HUDEP-2 (cell line): ENCODE results near the gene ZNF207.
A peak's percentile ranks its signal among the peaks of the same experiment; 100 is the strongest.
"Not testable (repeated sequence)": the region's sequence is repeated elsewhere in the genome, so short reads cannot be mapped to it uniquely, and the experiment has no call there.

Experiments used
- DNase-seq, 76 experiments: peaks; one replicate each; lab custom pipeline; 2025; ENCODE audit not compliant: unreplicated experiment in 76 of 76; lab: John Stamatoyannopoulos, UW

Gene ZNF207

GRCh38 chr17:32333187-32333586 lies 16.8 kb upstream of the ZNF207 start:
- no peak for DNase-seq

GRCh38 chr17:32335046-32335445 lies 14.9 kb upstream of the ZNF207 start:
- no peak for DNase-seq

DNA sequence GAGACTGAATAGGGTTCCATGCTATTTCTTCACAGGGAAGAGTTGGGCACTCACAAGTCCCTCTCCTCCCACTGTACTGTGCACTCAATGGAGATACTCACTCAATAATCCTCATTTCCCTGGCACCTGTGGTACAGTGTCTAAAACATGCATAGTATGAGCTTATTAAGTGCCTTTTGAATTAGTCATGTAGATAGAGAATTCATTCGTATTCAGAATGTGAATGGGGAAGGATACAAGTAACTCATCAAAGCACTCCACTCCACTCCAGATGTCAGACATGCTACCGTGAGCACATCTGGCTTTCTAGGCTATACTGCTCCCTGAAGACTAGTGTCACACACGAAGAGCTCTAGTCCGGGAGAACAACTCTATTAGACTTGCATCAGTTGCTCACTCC lies 14.3 kb upstream of the ZNF207 start:
- no peak for DNase-seq

DNA sequence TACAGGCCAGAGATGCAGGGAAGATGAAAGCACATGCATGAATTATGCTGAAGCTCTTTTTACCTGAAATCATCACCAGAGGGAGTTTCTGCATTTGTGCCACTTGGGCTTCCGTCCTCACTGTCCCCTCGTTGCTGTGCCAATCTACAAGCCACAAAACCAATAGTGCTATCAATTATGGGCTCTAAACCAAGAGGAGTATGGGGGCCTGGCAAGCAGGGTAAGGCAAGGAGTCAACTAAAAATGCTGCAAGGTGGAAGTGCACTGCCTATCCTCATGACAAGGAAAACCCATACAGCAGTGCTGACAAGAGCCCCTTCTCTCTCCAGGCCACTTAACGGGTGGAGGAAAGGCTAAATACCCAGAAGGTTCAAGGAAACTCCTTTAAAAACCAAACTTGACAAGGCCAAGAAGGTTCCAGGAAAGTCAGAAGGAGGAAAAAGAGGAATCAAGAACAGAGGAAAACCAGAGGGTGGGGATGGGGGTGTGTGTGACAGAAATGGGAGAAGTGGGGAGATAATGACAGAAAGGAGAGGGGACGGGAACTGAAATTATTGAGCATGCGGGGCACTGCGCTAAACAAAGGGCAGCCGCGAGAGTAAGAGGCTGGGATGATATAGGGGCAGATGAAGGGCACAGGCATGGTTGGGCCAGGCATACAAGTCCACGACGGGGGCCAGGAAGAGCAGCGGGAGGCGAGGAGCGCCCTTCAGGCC lies 8.7 kb upstream of the ZNF207 start:
- DNase-seq, result peak in 43 of 76 experiments; percentile 13 to 60 (median 35)

GRCh38 chr17:32341857-32342602 lies 7.9 kb upstream of the ZNF207 start, which contains the start of gene C17orf75:
Gene C17orf75, minus strand, starts transcription at chr17:32342173. Its CDS starts 34 bp downstream, at chr17:32342139.
- DNase-seq, result peak in 71 of 76 experiments; percentile 27 to 83 (median 68)

GRCh38 chr17:32342603-32343325 lies 7.2 kb upstream of the ZNF207 start:
- DNase-seq, result peak in 1 of 76 experiments; percentile 10

DNA sequence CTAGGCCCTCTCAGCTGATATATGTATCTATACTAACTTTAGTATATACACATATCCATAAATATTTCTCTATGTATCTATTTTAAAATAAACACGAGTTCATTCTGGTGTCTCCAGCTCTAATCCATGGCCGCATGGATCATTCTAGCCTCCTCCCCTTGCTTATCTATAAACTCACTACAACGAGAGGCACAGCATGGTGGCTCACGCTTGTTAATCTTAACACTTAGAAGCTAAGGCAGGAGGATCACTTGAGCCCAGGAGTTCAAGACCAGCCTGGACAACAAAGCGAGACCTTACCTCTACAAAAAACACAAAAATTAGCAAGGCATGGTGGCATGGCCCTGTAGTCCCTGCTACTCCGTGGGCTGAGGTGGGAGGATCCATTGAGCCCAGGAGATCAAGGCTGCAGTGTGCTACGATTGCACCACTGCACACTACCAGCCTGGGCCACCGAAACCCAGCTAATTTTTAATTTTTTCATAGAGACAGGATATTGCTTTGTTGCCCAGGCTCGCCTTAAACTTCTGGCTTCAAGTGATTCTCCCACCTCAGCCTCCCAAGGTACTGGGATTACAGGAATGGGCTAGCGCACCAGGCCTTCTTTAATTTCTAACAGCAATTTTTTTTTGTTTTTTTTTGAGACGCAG lies 3.9 kb upstream of the ZNF207 start:
- peak in 11 of 76 experiments; percentile 5 to 29 (median 15) for DNase-seq

GRCh38 chr17:32348483-32348800 lies 1.5 kb upstream of the ZNF207 start:
- peak in 42 of 76 experiments; percentile 27 to 87 (median 58) for DNase-seq

- DNase-seq, result peak in 8 of 76 experiments; percentile 25 to 57 (median 48)
Observed at GRCh38 chr17:32349503-32349853, 479 bp upstream of the ZNF207 start.

DNA sequence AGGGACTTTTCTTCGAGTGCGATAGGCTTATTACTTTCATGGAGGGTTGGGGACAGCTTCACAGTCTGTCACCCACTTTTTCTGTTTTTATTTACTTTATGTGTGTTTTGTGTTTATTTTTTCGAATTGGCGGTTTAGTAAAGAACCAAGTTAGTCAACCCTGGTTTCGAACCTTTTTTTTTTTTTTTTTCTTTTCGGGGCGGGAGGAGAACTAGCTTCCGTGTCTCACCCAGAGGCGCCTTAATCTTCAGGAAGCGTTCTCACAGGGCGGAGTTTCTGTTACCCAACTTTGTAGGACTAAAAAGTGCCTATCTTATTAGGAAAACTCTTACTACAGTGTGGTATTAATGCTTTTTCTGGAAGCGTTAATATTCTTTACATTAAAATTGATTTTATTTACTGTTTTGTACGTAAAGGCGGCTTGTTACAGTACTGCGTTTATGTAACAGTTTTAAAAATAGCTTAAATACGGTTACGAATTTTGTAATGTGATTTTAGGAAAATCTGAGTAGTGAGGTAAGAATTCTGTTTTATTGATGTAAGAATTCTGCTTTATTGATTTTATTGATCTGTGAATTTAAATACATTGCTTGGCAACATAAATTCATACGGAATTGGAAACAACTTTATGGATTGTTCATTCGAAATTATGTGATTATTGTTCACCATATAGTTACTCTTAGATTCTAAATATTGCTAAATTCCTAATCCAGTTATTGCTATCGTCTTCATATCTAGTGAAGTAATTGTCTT lies 885 bp downstream of the ZNF207 start:
- peak in 43 of 76 experiments; percentile 4 to 69 (median 35) for DNase-seq

DNA sequence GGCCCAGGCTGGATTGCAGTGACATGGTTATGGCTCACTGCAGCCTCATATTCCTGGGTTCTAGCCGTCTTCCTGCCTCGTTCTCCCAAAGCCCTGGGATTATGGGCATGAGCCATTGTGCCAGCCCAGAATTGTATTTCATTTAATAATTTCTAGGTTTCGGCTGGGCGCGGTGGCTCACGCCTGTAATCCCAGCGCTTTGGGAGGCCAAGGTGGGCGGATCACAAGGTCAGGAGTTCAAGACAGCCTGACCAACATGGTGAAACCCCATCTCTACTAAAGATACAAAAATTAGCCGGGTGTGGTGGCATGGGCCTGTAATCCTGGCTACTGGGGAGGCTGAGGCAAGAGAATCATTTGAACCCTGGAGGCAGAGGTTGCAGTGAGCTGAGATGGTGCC lies 2.8 kb downstream of the ZNF207 start:
- DNase-seq, result not testable (repeated sequence)

GRCh38 chr17:32355649-32356377 lies 5.9 kb downstream of the ZNF207 start:
- DNase-seq, result no peak

GRCh38 chr17:32356378-32356743 lies 6.4 kb downstream of the ZNF207 start:
- DNase-seq, result no peak

- DNase-seq, result no peak
Observed at GRCh38 chr17:32356750-32357149, 6.8 kb downstream of the ZNF207 start.

GRCh38 chr17:32357615-32358014 lies 7.7 kb downstream of the ZNF207 start:
- DNase-seq, result peak in 5 of 76 experiments; percentile 1 to 19 (median 6)

GRCh38 chr17:32361270-32361669 lies 11.3 kb downstream of the ZNF207 start:
- no peak for DNase-seq

DNA sequence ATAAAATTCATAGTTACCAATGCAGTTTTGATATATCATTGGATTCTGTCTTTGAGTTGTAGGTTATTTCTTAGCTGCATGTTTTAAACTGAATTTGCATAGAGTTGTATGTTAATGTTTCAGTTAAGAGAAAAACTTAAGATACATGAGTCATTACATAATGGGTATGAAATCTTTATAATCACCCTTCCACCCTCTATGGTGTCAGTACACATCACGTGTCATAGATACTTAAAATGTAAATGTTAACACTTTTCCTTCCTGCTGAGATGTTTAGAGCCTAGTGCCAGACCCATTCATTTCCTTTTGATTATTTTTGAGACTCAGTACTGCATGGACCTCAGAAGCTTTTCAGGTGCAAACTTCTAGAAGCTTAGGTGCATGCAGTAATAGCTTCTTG lies 20.5 kb downstream of the ZNF207 start:
- no peak for DNase-seq

- no peak for DNase-seq
Observed at GRCh38 chr17:32382526-32383223, 32.7 kb downstream of the ZNF207 start.

DNA sequence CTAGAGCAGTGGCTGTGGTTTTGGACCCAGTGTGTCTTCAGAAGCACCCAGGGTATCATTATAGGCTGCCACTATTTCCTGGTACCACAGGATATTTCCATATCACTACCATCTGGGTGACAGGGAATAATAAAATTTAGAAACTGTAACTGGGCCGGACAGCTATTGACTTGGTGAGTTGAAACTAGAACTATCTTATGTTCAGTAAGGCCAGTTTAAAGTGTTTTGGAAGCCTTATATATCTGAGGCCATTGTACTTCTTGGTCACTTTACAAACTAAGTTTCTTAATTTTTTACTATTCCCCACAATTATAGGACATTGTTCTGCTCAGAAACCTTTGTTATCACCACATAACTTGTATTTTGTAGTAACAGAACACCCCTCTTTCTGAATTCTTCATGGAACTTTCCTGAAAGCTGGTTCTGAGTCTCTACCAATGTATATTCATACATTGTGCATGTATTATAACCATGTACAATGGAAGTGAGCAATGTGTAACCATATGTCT lies 34.0 kb downstream of the ZNF207 start:
- DNase-seq, result no peak
